HG03565 (cell line): ENCODE data around the gene PTGDR2.

Experiments
- ATAC-seq: cut with Tn5 transposase; IDR thresholded peaks from one replicate; pipeline ENCODE4 v1.9.1; 2021; ENCODE audit warnings: mild to moderate bottlenecking, moderate library complexity; ENCODE audit not compliant: unreplicated experiment

PTGDR2 gene

DNA sequence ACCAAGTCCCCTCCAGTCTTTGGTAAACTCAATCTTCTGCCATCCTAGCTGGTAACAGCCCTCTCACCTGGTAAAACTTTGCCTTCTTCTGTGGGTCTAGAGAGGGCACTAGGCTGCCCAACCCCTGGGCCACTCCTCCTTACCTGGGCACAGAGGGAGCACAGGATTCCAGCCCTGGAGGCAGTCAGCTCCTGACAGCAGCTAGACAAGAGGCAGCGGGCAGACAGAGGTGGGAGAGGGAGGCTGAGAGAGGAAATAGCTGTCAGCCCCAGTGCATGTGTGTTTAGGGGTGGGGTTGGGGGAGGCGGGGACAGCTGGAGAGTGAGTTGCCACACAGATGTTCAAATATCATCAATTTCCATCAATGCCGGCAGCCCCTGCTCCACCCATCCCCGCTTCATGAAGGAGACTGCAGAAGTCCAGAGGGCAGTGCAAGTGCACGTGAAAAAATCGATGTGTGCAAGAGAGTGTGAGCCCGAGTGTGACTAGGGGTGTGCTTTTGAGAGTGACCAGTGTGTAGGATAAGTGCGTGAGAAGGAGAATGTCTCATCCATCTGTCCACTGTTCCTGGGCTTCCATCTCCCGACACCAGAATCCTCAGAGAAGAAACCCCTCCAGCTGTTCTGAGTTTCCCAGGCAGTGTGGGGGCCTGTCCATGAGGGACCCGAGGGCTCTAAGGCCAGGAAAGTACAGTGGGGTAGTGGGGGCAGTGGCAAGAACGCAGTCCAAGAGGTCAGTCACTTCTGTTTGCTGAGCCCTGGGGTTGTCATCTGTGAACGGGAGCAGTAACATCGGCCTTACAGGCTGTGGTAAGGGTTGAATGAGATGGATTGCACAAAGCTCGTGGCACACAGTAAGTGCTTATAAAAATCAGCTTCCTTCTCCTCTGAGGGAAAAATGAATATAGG lies at the start of gene PTGDR2:
PTGDR2 (minus strand) TSS at position 225 of the 908 bp plus-strand sequence. CDS start 2,228 bp downstream, outside the sequence.
- no peak for ATAC-seq

DNA sequence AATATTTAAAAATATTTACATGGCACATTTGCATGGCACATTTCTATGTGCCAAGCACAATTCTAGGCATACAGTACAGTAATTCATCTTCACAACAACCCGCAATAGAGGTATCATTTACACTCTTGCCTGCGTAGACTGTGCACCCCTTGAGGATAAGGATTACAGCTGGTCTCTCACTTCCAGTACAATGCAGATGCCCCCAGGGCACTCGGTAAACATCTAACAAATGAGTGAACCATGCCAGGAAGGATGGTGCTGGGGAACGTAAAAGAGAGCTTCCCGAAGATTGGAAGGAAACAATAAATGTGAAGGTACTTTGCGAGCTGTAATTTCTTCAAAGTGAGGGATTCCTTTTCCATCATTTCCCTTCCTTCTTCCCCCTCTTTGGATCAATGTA lies 49.3 kb upstream of the PTGDR2 start:
- ATAC-seq: no peak

DNA sequence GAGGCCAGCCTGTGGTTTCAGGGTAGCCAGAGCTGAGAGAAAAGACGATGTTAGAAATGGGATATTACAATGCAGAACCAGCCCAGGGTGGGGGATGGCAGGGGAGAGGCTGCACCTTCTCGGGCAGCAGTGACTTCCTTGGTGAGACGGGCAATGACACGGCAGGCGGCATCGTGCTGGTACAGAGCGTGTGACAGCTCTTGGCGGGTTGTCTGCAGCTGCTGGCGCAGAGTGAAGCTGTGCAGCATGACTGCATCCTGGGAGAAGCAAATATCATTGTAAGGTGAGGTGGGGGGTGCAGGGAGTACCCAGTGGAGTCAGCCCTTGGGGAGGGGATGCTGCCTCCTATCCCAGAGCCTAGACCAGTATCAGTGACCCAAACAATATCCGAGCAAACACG lies 46.9 kb upstream of the PTGDR2 start:
- no peak for ATAC-seq

- no peak for ATAC-seq
These were observed 45.1 kb upstream of the PTGDR2 start for GRCh38 chr11:60900673-60901404.

DNA sequence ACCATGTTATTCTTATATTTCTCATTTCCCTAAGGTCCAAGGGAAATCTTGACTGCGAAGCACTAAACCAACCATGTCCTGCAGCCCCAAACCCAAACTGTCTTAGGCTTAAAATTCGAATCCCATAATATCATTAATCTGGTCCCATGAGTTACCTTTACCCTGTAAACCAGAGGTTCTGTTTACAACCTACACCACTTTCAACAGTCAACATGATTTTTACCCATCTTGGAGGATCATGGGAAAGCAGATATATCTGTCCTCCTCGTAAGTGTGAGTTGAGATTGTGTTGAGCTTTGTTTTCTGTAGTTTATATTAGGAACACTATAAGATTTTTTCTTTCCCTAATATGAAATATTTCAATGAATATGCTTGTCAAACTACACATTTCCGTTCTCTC lies 44.2 kb upstream of the PTGDR2 start:
- ATAC-seq: no peak

GRCh38 chr11:60899046-60899936 lies 43.5 kb upstream of the PTGDR2 start:
- ATAC-seq: no peak

DNA sequence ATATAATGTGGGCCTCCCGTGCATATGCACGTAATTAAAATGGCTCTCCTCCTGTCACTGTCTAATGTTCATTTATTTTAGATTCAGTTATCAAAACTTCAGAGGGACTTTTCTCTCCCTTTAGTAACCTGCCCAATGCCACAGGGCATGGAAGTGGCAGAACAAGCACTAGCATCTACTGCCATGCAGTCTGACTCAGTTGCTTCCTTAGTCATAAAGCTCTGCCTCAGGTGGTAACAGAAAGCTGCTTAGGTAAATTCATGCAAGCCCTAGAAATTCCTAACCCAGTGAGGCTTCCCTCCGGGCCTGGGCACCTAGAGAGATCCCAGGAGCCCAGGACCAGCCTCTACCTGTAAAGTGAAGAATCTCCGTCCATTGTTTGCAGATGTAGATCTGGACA lies 41.7 kb upstream of the PTGDR2 start:
- no peak for ATAC-seq

DNA sequence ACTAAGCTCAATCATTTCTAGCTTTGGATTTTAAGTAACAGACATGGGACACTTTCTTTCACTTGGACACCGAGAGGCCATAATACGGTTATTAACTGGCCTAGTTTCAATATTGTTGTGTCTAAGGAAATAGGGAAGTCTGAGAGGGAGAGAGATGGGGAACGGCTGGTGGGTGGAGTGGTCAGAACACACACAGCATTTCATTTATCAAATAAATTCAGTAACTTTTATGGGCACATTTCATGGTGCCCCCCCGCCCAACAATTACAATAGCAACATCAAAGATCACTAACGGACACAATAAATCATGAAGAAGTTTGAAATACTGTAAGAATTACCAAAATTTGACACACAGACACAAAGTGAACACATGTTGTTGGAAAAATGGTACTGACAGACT lies 39.9 kb upstream of the PTGDR2 start:
- ATAC-seq: no peak

DNA sequence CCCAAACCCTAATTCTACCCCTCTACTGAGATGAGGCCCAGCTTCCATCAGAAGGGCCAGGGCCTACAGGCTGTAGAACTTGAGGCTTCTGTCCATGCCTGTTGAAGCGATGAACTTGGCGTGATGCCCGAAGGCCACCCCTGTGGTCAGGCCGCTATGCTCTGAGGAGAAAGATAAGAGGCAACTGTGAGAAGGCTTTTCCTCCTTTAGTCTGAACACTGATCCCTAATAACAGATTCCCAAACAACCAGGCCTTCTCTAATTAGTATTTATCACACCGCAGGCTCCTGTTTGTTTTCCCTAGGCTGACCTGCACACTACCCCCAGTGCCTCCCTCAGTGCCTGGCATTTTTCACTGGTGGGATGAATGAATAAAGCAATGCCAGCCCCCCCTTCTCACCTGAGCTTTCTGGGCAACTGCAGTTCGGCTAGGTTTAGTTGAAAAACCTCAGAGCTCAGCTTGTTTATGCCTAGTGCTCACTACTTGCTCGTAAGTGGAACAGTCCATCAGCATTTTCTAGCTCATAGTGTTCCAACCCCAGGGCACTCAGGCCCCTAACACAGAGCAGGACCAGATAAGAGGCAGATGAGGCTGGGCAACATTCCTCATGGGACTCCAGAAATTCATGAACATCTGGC lies 35.5 kb upstream of the PTGDR2 start:
- no peak for ATAC-seq

DNA sequence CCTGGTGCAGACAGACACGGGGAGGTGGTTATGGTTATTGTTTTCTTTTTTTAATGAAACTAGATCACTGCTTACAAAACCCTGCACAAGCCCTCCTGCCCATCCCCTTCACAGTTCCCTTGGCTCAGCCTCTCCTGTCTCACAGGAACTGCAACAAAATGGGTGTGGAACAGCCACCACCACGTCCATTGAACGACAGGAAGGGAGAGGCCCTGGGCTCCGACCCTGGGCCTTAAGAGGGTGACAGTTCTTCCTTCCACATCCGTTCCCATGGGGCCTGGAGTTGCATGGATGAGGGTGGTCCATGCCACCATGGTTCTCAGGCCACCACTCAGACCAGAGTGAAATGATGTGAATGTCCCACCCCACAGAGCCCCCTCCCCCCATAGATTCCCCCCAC lies 34.9 kb upstream of the PTGDR2 start:
- ATAC-seq: no peak

DNA sequence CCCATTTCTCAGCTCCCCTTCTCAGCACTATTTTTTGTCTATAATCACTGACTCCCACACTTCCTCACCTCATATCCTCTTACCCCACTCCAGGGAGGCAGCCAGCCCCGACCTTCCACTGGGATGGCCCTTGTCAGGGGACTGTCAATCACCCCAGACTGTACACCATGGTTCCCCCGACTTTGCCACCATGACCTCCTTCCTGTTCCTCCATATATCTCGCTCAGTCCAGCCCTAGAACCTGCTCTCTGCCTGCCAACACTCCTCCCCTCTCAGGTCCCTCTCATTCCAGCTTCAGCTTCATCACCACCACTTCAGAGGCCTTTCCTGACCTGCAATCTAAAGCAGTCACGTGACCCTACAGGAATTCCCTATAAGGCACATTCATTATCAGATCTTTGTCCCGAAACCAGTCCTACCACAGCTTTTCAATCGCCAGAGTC lies 34.1 kb upstream of the PTGDR2 start:
- ATAC-seq: no peak

GRCh38 chr11:60887556-60887955 lies 31.8 kb upstream of the PTGDR2 start:
- ATAC-seq: no peak

GRCh38 chr11:60880643-60881282 lies 25.0 kb upstream of the PTGDR2 start:
- no peak for ATAC-seq

DNA sequence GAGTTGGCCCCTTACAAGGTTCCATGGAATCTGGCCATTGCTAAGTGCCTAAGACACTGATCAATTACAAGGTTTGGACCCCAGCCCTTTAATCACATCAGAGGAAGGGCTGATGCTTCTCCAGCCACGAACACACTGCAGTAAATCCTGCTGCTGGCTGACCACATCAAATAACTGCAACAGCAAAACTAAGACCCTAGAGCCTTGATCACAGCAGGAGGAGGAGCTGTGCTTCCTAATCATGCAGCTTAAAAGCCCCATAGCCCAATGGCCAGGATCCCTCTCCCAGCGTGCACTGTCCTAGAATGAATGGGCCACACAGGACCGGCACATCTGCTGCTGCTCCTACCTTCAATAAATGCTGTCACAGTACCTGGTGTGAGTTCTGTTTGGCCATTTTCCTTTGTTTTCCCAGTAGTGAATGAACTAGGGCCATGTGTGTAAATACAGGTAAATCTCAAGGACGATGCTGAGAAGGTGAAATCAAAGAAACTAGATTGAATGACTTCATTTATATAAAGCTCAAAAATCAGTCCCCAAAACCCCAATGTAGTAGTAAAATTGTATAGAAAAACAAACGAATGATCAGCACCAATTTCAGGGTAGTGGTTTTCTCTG lies 24.3 kb upstream of the PTGDR2 start:
- ATAC-seq: no peak

DNA sequence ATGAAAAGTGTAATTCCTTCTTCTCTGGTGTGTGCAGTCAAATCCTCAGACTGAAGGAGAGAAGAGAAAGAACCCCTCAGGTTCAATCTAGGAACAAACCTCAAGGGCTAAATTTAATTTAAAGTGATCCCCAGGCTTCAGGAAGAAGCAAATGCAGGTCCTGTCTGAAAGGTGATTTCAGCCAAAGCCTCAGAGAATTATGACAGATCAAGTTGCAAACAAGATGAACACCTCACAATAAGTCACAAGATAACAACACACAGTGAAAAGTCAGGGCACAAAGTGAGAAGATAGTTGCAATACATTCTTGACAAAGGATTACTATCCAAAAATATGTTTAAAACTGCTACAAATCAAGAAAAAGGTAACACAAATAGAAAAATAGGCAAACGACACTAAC lies 23.4 kb upstream of the PTGDR2 start:
- no peak for ATAC-seq

DNA sequence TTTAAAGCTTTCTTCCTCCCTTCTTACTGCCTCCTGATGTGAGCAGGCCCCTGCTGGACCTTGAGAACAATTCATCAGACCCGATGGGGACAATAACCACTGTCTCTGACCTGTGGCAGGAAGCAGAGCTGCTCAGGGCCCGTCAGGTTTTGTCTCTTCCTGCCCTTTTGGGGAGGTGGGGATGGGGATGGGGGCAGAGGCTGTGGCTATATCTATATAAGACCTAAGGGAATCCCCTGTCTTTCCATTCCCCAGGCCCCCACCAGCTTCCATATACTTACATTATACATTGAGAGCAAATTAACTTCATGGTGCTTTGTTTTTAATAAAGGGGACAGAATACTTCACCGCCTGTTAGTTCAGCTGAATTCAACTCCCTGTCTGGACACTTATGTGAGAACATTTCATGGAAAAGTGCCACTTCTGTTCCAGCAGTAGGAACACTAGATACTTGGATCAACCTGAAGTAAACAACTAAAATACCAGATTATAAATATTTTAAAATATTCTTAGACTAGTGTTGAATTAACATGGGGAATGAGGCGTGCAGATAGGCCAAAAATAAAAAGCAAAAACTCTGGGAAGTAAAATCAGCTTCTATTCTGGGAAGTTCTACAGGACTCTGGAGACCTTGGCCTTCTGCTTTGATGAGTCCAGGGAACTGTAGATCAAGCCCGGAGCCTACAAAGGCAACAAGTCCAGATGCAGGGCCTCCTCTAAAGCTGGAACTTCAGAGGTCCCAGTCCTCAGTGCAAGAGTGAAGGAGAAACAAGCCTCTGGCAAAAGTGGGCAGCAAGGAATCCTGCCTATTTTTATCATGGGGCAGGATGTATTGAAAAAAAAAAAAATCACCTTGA lies 22.7 kb upstream of the PTGDR2 start:
- ATAC-seq: no peak

GRCh38 chr11:60876168-60876485 lies 20.4 kb upstream of the PTGDR2 start:
- no peak for ATAC-seq

GRCh38 chr11:60875366-60876167 lies 19.8 kb upstream of the PTGDR2 start:
- no peak for ATAC-seq
